NCI-H1417 (cell line): ENCODE measurements around the gene SLC30A2.

Experiments used
- DNase-seq, 3 experiments: peaks; one replicate each; lab custom pipeline; 2025; lab: John Stamatoyannopoulos, UW

The SLC30A2 gene

GRCh38 chr1:25996966-25997827 lies 48.7 kb downstream of the SLC30A2 start:
- DNase-seq, result peak in 2 of 3 experiments; percentile 54 to 61

DNA sequence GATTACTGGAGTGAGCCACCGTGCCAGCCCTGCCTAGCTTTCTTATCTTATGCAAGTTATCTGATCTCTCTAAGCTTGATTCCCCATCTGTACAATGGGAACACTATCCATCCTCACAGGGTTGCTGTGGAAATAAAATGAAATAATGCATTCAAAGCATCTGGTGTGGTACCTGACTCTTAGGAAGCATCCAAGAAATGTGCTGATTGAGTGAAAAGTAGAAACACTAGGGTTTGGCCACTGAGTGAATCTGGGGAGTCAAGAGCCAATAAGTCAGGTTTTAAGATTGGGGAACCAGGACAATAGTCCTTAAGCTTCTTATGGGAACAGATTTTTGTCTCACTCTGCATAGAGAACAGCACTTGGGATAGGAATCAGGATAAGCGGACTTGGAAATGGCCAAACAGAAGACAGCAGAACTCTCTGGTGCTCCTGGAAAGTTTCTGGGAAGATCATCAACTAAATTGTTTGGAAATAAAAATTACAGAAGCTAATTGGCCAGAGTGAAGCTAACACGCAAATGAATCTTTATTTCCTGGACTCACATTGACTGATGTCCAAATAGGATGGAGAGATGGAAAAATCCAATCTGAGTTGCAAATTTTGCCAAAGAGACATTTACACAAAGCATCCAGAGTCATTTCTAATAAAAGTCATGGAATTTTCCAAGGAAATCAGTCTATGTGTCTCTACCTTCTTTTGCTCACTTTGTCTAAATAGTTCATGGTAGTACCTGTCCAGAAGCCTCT lies 51.3 kb downstream of the SLC30A2 start:
- no peak for DNase-seq

DNA sequence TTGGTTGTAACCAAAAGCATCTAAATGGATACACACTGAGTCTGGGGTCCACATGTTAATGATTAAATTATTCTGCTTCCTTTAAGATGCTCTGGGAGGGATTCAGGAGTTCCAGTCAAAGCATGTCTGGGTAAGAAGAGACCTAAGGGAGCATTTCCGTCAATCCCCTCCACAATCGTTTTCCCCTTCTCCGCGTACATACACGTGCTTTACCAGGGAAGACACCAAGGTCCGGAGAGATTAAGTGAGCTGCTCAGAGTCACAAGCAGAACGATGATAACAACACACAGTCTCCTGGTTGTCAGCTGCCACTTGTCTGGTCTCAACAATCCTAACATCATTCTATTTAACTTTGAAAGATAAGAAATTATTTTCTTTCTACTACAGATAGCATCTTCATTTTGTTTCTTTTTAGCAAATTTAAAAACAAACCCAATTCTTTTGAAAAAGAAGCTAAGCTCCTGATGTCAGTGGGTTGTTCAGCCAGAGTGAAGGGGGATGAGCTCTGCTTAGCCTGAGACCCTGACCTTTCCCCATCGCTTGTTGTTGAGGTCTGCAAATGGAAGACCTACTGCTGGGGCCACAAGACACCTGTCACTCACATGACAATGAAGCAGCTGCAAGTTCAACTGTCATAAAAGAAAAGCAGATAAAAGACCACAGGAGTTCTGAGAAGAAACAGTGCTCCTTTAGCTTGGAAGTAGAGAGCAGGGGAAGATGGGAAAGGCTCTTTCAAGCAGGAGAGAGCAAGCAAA lies 52.5 kb downstream of the SLC30A2 start:
- no peak for DNase-seq

DNA sequence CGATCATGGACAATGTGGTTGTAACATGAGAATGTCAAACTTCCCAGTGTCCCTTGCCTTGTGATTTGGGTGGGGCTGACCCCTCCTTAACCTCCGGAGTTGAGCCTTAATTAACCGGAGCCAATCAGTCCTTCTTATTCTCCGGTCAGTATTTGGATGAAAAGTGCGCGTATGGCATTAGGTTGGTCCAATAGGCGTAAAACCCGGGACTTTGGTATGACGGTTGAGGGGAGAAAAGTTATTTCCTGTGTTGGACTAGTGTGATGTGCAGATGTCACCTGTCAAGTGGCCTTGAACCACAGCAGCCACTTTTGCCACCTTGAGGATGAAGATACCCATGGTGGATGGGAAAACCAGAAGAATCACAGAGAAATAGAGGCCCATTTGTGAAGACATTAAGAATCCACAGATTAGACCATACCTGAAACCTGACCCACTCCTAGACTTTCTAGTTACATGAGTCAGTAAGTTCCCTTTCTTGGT lies 53.2 kb downstream of the SLC30A2 start:
- no peak for DNase-seq

DNA sequence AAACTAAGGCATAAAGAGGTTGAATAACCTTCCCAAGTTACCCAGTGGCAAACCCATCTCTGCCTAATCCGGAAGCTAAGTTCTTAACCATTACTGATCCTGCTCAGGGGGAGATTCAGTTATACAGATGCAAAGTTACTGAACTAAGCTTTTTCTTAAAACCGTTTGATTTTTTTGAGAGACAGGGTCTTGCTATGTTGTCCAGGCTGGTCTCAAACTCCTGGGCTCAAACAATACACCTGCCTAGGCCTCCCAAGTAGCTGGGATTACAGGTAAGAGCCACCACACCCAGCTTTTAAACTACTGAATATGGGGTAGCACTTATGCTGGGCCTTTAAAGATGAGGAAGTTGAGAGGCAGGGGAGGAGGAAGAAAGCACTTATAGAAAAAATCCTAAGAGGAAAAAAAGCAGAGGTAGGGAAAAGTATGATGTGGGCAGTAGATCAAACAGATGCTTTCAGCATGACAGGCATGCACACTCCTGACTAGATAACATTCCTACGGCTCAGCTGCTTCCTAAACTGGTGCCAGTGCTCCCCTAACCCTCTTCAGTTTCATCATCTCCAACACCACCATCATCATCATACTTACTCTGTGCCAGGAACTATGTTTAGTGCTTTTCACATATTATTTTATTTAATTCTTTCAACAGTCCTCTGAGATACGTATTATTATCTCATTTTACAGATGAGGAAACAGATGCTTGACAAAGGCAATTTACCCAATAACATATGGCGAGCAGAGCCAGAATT lies 53.8 kb downstream of the SLC30A2 start:
- no peak for DNase-seq

- no peak for DNase-seq
Measured at GRCh38 chr1:25990702-25991395, 55.1 kb downstream of the SLC30A2 start.

DNA sequence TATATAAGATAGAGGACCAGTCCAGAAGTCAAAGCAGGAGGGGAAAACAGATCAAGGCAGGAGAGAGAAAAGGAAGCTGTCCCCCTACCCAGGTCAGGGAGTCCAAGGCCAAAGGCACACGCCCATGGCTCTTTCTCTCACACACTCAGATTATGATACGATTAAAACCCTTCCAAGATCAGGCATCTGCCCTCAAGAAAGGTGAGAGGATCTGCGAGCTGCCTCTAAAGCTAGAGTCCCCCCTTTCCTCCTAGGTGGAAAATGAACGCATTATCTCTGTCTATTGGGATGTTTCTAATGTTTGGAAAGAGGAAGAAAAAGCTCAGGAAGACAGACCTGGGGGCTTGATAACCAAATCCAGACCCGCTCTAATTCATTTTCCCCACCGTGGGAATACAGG lies 55.7 kb downstream of the SLC30A2 start:
- no peak for DNase-seq

GRCh38 chr1:25989440-25990234 lies 56.3 kb downstream of the SLC30A2 start:
- no peak for DNase-seq

DNA sequence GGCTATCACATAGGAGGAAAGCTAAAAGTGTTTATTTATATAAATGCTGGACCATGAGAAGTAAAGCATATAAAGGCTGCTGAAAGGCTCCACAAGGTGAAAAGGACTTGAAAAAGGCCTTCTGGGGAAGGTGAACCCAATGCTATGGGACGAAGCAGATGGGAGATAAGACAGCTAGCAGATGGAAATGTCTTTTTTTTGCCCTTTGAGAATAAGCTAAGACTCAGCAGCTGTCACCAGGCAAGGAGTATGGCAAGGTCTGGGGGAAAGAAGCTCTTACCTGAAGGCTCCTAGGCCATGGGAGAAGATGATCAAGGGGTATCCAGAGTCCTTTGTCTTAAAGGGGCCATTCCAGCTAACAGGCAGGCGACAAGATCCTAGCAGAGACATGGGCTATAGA lies 58.0 kb downstream of the SLC30A2 start:
- no peak for DNase-seq
